Subcutaneous adipose tissue (tissue), 4 donors: ENCODE results near the gene RECQL5. TPM values are rescaled to one million over a fixed set of nuclear protein-coding genes. Genes with fewer than 3 reads are reported as not detected.

Experiments
- CTCF ChIP-seq: fragments of 450-650 bp; IDR thresholded peaks from one replicate; pipeline ENCODE4 v1.5.1; 2016; ENCODE audit warnings: low read depth, mild to moderate bottlenecking, control low read depth, antibody characterized with exemption, moderate library complexity
- total RNA-seq, 4 donors: library from RNA; depleted of rRNA; stranded (reverse); fragments of >200 nt; gene quantifications; one replicate each; pipeline ENCODE4 v1.1.0, GENCODE V29; 2016

RECQL5 gene
- total RNA-seq, 4 donors from 2014 or later: 7.7 to 23.4 (median 15.5) TPM

DNA sequence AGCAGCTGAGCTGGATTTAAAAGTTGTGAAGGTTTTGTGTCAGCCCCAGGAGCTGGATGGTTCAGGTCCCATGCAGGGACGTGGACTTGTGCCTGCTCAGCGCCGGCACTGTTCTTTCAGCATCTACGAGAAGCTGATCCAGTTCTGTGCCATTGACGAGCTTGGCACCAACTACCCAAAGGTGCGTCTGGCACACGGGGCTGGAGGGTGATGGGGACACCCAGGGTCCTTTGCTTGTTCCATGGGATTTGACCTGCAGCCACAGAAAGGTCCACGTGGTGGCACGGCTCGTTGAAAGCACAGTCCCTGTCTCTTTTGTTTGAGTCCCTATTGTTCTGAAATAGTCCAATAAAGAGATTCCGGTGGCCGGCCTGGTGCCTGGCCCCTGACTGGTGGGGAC lies 36.2 kb upstream of the RECQL5 start:
- TF ChIP-seq CTCF: no peak

- TF ChIP-seq CTCF: no peak
Measured at GRCh38 chr17:75701288-75701687, 34.3 kb upstream of the RECQL5 start.

GRCh38 chr17:75698659-75699058 lies 31.7 kb upstream of the RECQL5 start:
- no peak for TF ChIP-seq CTCF

- TF ChIP-seq CTCF: no peak
Measured at GRCh38 chr17:75697651-75698291, 30.8 kb upstream of the RECQL5 start.

GRCh38 chr17:75695830-75696271 lies 28.9 kb upstream of the RECQL5 start:
- TF ChIP-seq CTCF: no peak

DNA sequence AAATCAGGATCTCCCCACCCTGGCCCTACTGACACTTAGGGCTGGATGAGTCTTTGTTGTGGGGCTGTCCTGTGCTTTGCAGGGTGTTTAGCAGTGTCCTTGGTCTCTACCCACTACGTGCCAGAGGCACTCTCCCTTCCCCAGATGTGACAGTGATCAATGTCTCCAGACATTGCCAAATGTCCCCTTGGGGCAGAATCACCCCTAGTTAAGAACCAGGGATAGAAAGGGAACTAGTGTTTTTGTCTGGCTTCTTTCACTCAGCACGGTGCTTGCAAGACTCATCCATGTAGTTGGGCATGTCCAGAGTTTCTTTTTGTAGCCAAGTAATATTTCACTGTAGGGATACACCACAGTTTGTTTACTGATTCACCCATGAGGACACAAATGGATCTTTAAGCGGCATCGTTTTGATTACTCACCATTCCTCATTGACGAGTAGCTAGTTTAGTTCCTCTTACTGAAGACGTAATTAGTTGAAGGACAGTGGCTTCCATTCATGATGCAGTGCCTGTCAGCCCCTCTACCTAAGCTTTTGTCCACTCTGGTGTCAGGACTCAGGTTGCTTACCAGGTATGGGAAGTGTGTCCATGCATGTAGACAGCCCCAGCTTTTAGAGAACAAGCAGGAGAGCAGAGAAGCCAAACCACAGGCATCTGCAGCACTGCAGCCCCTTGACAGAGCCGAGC lies 28.3 kb upstream of the RECQL5 start:
- no peak for TF ChIP-seq CTCF

DNA sequence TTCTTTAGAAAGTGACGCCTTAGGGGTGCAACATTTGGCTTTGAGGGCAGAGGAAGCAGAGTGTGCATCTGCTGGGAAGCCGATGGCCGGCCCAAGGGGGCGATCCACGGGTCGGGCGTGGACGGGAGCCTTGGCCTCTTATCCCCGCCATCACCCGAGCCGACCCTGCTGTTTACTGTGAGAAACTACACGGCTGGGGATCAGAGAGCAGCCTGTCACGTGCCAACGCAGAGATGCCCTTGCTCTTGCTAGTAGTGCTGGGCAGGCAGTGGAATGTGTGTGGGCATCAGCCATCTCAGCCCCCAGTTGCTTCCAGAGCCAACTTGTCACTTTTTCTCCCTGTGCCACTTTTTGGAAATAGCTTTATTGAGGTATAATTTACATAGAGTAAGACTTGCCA lies 27.6 kb upstream of the RECQL5 start:
- TF ChIP-seq CTCF: no peak
